PFSK-1 (cell line): Measurements from ENCODE around the gene MSLN.

Experiments used
- FOXP2 ChIP-seq: optimal IDR thresholded peaks from 2 replicates; pipeline ENCODE3; 2011; ENCODE audit warnings: borderline replicate concordance, control low read depth, inconsistent platforms; ENCODE audit not compliant: insufficient read depth; ENCODE audit errors: extremely low read length, extremely low read depth
- POLR2AphosphoS5 ChIP-seq: IDR thresholded peaks from 2 replicates; pipeline ENCODE4 v1.6.1; 2012; ENCODE audit warnings: low read depth, mild to moderate bottlenecking, control low read depth, low read length, moderate library complexity
- SIN3A ChIP-seq: IDR thresholded peaks from 2 replicates; pipeline ENCODE4 v1.6.1; 2012; ENCODE audit warnings: mild to moderate bottlenecking, low read length, moderate library complexity, borderline replicate concordance; ENCODE audit not compliant: insufficient read depth
- TAF1 ChIP-seq: IDR thresholded peaks from 2 replicates; pipeline ENCODE4 v1.6.1; 2012; ENCODE audit warnings: low read length, control low read depth, borderline replicate concordance; ENCODE audit not compliant: insufficient read depth
- TF ChIP-seq, protein P1 (sequence below), 2 experiments: IDR thresholded peaks; 2 replicates each; pipeline versions ENCODE4 v1.6.1 to v1.8.0; 2011 to 2012; ENCODE audit warnings: low read depth in 2 of 2, low read length in 2 of 2, control low read depth in 1 of 2, inconsistent platforms in 1 of 2, mild to moderate bottlenecking in 1 of 2, moderate library complexity in 1 of 2; ENCODE audit not compliant: insufficient read depth in 1 of 2

DNA sequence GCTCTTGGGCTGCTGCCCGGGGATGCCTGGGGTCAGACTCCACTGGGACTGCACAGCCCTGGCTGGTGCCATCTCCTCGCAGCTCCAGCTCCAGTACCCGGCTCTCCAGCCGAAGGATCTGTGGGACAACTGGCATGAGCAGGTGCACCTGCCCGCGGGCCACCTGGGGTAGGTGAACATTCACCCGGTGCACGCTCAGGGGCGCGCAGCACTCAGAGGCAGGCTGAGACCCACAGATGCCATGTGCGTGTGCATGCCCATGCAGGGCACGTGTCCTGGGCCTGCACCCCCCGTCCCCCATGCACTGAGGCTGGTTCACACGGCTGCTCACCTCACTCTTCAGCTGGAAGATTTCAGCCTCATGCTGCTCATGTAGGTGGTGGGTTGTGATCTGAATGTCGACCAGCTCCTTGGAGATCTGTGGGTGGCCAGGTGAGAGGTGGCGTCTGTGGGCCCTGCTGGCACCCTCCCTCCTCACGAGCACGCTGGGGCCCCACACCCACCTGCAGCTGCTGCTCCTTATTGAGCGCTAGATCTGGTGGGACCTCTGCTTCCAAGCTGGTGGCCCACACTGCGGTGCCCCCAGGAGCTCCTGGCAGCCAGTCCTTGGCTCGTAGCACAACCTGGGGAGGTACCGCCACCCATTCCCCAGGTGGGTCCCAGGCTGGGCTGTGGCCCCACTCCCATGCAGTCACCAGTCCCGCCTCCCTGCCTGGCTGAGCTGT lies 34.9 kb upstream of the MSLN start:
- no peak for TF ChIP-seq TAF1
- TF ChIP-seq POLR2AphosphoS5, result no peak
- TF ChIP-seq, protein P1, sequence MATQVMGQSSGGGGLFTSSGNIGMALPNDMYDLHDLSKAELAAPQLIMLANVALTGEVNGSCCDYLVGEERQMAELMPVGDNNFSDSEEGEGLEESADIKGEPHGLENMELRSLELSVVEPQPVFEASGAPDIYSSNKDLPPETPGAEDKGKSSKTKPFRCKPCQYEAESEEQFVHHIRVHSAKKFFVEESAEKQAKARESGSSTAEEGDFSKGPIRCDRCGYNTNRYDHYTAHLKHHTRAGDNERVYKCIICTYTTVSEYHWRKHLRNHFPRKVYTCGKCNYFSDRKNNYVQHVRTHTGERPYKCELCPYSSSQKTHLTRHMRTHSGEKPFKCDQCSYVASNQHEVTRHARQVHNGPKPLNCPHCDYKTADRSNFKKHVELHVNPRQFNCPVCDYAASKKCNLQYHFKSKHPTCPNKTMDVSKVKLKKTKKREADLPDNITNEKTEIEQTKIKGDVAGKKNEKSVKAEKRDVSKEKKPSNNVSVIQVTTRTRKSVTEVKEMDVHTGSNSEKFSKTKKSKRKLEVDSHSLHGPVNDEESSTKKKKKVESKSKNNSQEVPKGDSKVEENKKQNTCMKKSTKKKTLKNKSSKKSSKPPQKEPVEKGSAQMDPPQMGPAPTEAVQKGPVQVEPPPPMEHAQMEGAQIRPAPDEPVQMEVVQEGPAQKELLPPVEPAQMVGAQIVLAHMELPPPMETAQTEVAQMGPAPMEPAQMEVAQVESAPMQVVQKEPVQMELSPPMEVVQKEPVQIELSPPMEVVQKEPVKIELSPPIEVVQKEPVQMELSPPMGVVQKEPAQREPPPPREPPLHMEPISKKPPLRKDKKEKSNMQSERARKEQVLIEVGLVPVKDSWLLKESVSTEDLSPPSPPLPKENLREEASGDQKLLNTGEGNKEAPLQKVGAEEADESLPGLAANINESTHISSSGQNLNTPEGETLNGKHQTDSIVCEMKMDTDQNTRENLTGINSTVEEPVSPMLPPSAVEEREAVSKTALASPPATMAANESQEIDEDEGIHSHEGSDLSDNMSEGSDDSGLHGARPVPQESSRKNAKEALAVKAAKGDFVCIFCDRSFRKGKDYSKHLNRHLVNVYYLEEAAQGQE (IDR thresholded peaks at IDR 0.05; ENCODE audit: insufficient read depth in 1 of 2, low read depth in 2 of 2, low read length in 2 of 2), result no peak
- TF ChIP-seq FOXP2, result no peak
- TF ChIP-seq SIN3A, result no peak
